Endothelial cell of umbilical vein (primary cell): ENCODE results near the gene WNT7B. TPM values are rescaled to one million over a fixed set of nuclear protein-coding genes. Genes with fewer than 3 reads are reported as not detected.

Experiments used
- BruUV-seq: library from RNA; stranded (reverse); fragments of 400-500 nt; replicated peaks from 2 replicates; lab custom pipeline; 2021; lab: Mats Ljungman, UMichigan
- CTCF ChIA-PET: fragments of 300-600, 350-600 bp; sonication (Branson Sonifier 250); formaldehyde crosslinking; loops from one replicate; lab custom pipeline; 2021; ENCODE audit warnings: antibody characterized with exemption, inconsistent platforms; lab: Charles Lee
- POLR2A ChIA-PET: fragments of 300-600, 350-600 bp; sonication (Branson Sonifier 250); formaldehyde crosslinking; loops from one replicate; lab custom pipeline; 2021; ENCODE audit warnings: antibody characterized with exemption, inconsistent platforms; lab: Charles Lee
- DNase-seq: peaks from one replicate; pipeline ENCODE4 v3.0.0-alpha.2; 2011; ENCODE audit warnings: low read depth, low spot score
- FAIRE-seq: peaks from 2 replicates; lab custom pipeline; 2011; peaks lifted over from hg19 to GRCh38; lab: Jason Lieb, UNC
- H2AFZ ChIP-seq: 2 replicates; pipeline ENCODE4 v1.6.0; 2012; ENCODE audit warnings: low read depth, low read length, control low read depth, inconsistent platforms
- H3K27ac ChIP-seq: 2 replicates; pipeline ENCODE4 v1.5.1; 2011; ENCODE audit warnings: low read depth, mild to moderate bottlenecking, control low read depth, low read length, moderate library complexity; ENCODE audit not compliant: insufficient read depth
- H3K27me3 ChIP-seq, 2 experiments: 2 replicates each; pipeline versions ENCODE4 v1.6.0 to v1.6.1; 2011; ENCODE audit warnings: low read length in 2 of 2, mixed read lengths in 1 of 2; ENCODE audit not compliant: control insufficient read depth in 2 of 2, insufficient read depth in 2 of 2
- H3K36me3 ChIP-seq, 2 experiments: 2 replicates in 1 of 2; 3 replicates in 1 of 2; pipeline ENCODE4 v1.5.1; 2011; ENCODE audit warnings: low read length in 2 of 2, mild to moderate bottlenecking in 1 of 2, moderate library complexity in 1 of 2; ENCODE audit not compliant: control insufficient read depth in 2 of 2, insufficient read depth in 2 of 2; ENCODE audit errors: extremely low read depth in 1 of 2
- H3K4me1 ChIP-seq: 3 replicates; pipeline ENCODE4 v1.5.1; 2011; ENCODE audit warnings: mild to moderate bottlenecking, low read length; ENCODE audit not compliant: control insufficient read depth, insufficient read depth; ENCODE audit errors: extremely low read depth
- H3K4me2 ChIP-seq: 2 replicates; pipeline ENCODE4 v1.6.1; 2011; ENCODE audit warnings: low read length, control low read depth, mixed read lengths; ENCODE audit not compliant: insufficient read depth
- H3K4me3 ChIP-seq, 3 experiments: fragments of 200-600 bp in 1 of 3; sonication (generic), shearing (Covaris generic) in 1 of 3; replicated peaks in 1 of 3; 2 replicates each; pipeline ENCODE4 v1.5.1; 2011 to 2016; ENCODE audit warnings: control low read depth in 3 of 3, low read length in 3 of 3, mild to moderate bottlenecking in 2 of 3, inconsistent platforms in 1 of 3, low read depth in 1 of 3, moderate library complexity in 1 of 3; ENCODE audit not compliant: insufficient read depth in 1 of 3
- H3K79me2 ChIP-seq: 2 replicates; pipeline ENCODE4 v1.6.0; 2012; ENCODE audit warnings: low read length, inconsistent platforms; ENCODE audit not compliant: control insufficient read depth, insufficient read depth
- H3K9ac ChIP-seq: replicated peaks from 2 replicates; pipeline ENCODE3; 2011; ENCODE audit warnings: low read length, control low read depth; ENCODE audit not compliant: insufficient read depth; ENCODE audit errors: extremely low read depth
- H3K9me1 ChIP-seq: replicated peaks from 3 replicates; pipeline ENCODE4 v1.6.0; 2011; ENCODE audit warnings: mild to moderate bottlenecking, low read length; ENCODE audit not compliant: control insufficient read depth, insufficient read depth; ENCODE audit errors: extremely low read depth
- H3K9me3 ChIP-seq: replicated peaks from 2 replicates; pipeline ENCODE4 v1.5.1; 2012; ENCODE audit warnings: low read length, inconsistent platforms; ENCODE audit not compliant: control insufficient read depth, insufficient read depth
- H4K20me1 ChIP-seq: replicated peaks from 2 replicates; pipeline ENCODE3; 2011; ENCODE audit warnings: mild to moderate bottlenecking, low read length; ENCODE audit not compliant: control insufficient read depth, insufficient read depth; ENCODE audit errors: extremely low read depth
- CTCF ChIP-seq, 2 donors: IDR thresholded peaks; 1 replicate in 1 of 2; 2 replicates in 1 of 2; pipeline ENCODE4 v1.5.1; 2011; ENCODE audit warnings: low read length in 2 of 2, mild to moderate bottlenecking in 2 of 2, moderate library complexity in 2 of 2, control low read depth in 1 of 2, inconsistent platforms in 1 of 2, low read depth in 1 of 2; ENCODE audit not compliant: insufficient read depth in 1 of 2; ENCODE audit errors: extremely low read depth in 1 of 2
- EZH2 ChIP-seq: IDR thresholded peaks from 2 replicates; pipeline ENCODE4 v1.6.1; 2012; ENCODE audit warnings: borderline replicate concordance, low read depth, mild to moderate bottlenecking, moderate library complexity, low read length, inconsistent platforms; ENCODE audit not compliant: severe bottlenecking
- FOS ChIP-seq: IDR thresholded peaks from 2 replicates; pipeline ENCODE4 v1.6.1; 2011; ENCODE audit warnings: mild to moderate bottlenecking, low read length, moderate library complexity, borderline replicate concordance; ENCODE audit not compliant: insufficient read depth
- GATA2 ChIP-seq: IDR thresholded peaks from 2 replicates; pipeline ENCODE4 v1.7.0; 2011; ENCODE audit warnings: low read depth, mild to moderate bottlenecking, moderate library complexity, mixed read lengths, low read length; ENCODE audit not compliant: insufficient read length, insufficient read depth
- JUN ChIP-seq: IDR thresholded peaks from 2 replicates; pipeline ENCODE4 v1.6.1; 2011; ENCODE audit warnings: borderline replicate concordance, low read depth; ENCODE audit not compliant: insufficient read length, insufficient read depth
- MAX ChIP-seq: IDR thresholded peaks from 2 replicates; pipeline ENCODE4 v1.6.1; 2011; ENCODE audit not compliant: insufficient read depth, insufficient read length
- MYC ChIP-seq: IDR thresholded peaks from one replicate; pipeline ENCODE4 v1.6.1; 2011; ENCODE audit warnings: mild to moderate bottlenecking, low read depth, low read length
- POLR2A ChIP-seq: IDR thresholded peaks from 2 replicates; pipeline ENCODE4 v1.6.1; 2012; ENCODE audit warnings: low read depth, mild to moderate bottlenecking, control low read depth, low read length
- POLR2AphosphoS5 ChIP-seq: IDR thresholded peaks from 2 replicates; pipeline ENCODE4 v1.6.1; 2012; ENCODE audit warnings: low read depth, mild to moderate bottlenecking, control low read depth, low read length, moderate library complexity; ENCODE audit not compliant: insufficient read depth
- dilution Hi-C: fragments of 300-500 bp; cut with MboI; formaldehyde crosslinking; loops from one replicate; pipeline ENCODE4 v1.15.0; 2019; ENCODE audit warnings: low sequenced_read_pairs; ENCODE audit not compliant: extremely low pct_ligation_motif_present
- intact Hi-C: fragments of 100-400 bp; cut with micrococcal nuclease; formaldehyde crosslinking; loops from one replicate; pipeline ENCODE4 v1.10.0; 2022
- polyA plus RNA-seq, 4 experiments: library from polyadenylated mRNA; depleted of rRNA in 3 of 4; stranded (reverse) in 3 of 4; unstranded in 1 of 4; fragments of >200 nt; gene quantifications; 2 replicates each; pipeline versions ENCODE4 v1.2.1 to v1.2.3, GENCODE V29; 2011 to 2012; ENCODE audit warnings: missing spikeins in 1 of 4
- total RNA-seq: library from RNA; stranded (reverse); gene quantifications from 2 replicates; pipeline ENCODE4 v1.2.3, GENCODE V29; 2021

The WNT7B gene
- total and polyA plus RNA-seq, 2 donors (not counting 3 experiments of a cell fraction or from before 2014, with no cell fraction given) = not detected

- Histone ChIP-seq H3K9me1 (no peaks in the 10 kb centered on the region), H3K79me2 (no peaks in the 10 kb centered on the region), H3K9me3 (no peaks in the 10 kb centered on the region), H3K4me1 (no peaks in the 10 kb centered on the region), H3K4me2 (no peak overlapping the region), H4K20me1 (no peaks in the 10 kb centered on the region), H3K27ac (no peak overlapping the region), H2AFZ (no peak overlapping the region), H3K4me3 (no peak overlapping the region), H3K36me3 (no peaks in the 10 kb centered on the region), H3K9ac (no peak overlapping the region), H3K27me3 (no peaks in the 10 kb centered on the region)
- ChIA-PET CTCF (no interaction called here), POLR2A (no interaction called here)
- intact Hi-C loops = no loop called here
- dilution Hi-C loops = no loop called here
- no TSS peak for BruUV-seq
- DNase-seq (no peak), FAIRE-seq (no peak)
- TF ChIP-seq GATA2 = no peak
- no peak for TF ChIP-seq JUN
- no peak for TF ChIP-seq POLR2AphosphoS5
- no peak for TF ChIP-seq FOS
- TF ChIP-seq POLR2A = no peak
- TF ChIP-seq MYC = no peak
- no peak for TF ChIP-seq CTCF (IDR thresholded peaks at IDR 0.05; ENCODE audit: extremely low read depth in 1 of 2, insufficient read depth in 1 of 2, low read depth in 1 of 2, low read length in 2 of 2)
- TF ChIP-seq EZH2 = no peak
- no peak for TF ChIP-seq MAX
These were observed 39.0 kb downstream of the WNT7B start for GRCh38 chr22:45937960-45938359.
